KG1 (cell line): ENCODE measurements around the gene GIMAP1.

Experiments used
- DNase-seq: peaks from one replicate; lab custom pipeline; 2025; lab: John Stamatoyannopoulos, UW

The GIMAP1 gene

GRCh38 chr7:150722431-150722931, 6.1 kb downstream of the GIMAP1 start:
- DNase-seq: no peak

GRCh38 chr7:150723467-150723866, 7.1 kb downstream of the GIMAP1 start:
- no peak for DNase-seq

- DNase-seq: no peak
Measured at GRCh38 chr7:150727381-150727780, 11.0 kb downstream of the GIMAP1 start.

GRCh38 chr7:150728011-150728410, 11.6 kb downstream of the GIMAP1 start:
- no peak for DNase-seq

- DNase-seq: no peak
Measured at GRCh38 chr7:150728609-150729008, 12.2 kb downstream of the GIMAP1 start.

- no peak for DNase-seq
Measured at GRCh38 chr7:150731916-150732315, 15.5 kb downstream of the GIMAP1 start.

- no peak for DNase-seq
Measured at GRCh38 chr7:150732786-150733481, 16.5 kb downstream of the GIMAP1 start.

- DNase-seq: no peak
Measured at GRCh38 chr7:150733482-150734095, 17.2 kb downstream of the GIMAP1 start.

GRCh38 chr7:150734254-150734653, 17.8 kb downstream of the GIMAP1 start:
- DNase-seq: no peak

GRCh38 chr7:150735596-150736358, 19.4 kb downstream of the GIMAP1 start:
- no peak for DNase-seq

- DNase-seq: no peak
Measured at GRCh38 chr7:150736864-150737263, 20.5 kb downstream of the GIMAP1 start.

GRCh38 chr7:150737265-150738055, 21.0 kb downstream of the GIMAP1 start, which contains the start of gene GIMAP5:
GIMAP5 (plus strand) TSS chr7:150737418; CDS start chr7:150740885, 3,467 bp downstream.
- DNase-seq: no peak

GRCh38 chr7:150738092-150738491, 21.7 kb downstream of the GIMAP1 start:
- no peak for DNase-seq

- DNase-seq: no peak
Measured at GRCh38 chr7:150738591-150739001, 22.2 kb downstream of the GIMAP1 start.

GRCh38 chr7:150739033-150739432, 22.6 kb downstream of the GIMAP1 start:
- DNase-seq: no peak

GRCh38 chr7:150740053-150740452, 23.6 kb downstream of the GIMAP1 start:
- DNase-seq: no peak

GRCh38 chr7:150742286-150742968, 26.0 kb downstream of the GIMAP1 start:
- no peak for DNase-seq

GRCh38 chr7:150744041-150744656, 27.7 kb downstream of the GIMAP1 start:
- DNase-seq: no peak

- DNase-seq: no peak
Measured at GRCh38 chr7:150745086-150745485, 28.7 kb downstream of the GIMAP1 start.

GRCh38 chr7:150745876-150746275, 29.5 kb downstream of the GIMAP1 start:
- DNase-seq: no peak

- DNase-seq: no peak
Measured at GRCh38 chr7:150746921-150747320, 30.5 kb downstream of the GIMAP1 start.
